ENCODE results near the gene SIPA1L3.

The SIPA1L3 gene

GRCh38 chr19:38149661-38150061 is 242.7 kb downstream of the SIPA1L3 start:
- H2AFZ ChIP-seq (ENCODE audit: low read depth, low read length, severe bottlenecking) = no peak overlapping the region
- no peaks in the 10 kb centered on the region for H3K27me3 ChIP-seq (ENCODE audit: low read length)
- H3K9me3 ChIP-seq (ENCODE audit: insufficient read depth, low read length) = no peaks in the 10 kb centered on the region
- no peaks in the 10 kb centered on the region for H3K9me2 ChIP-seq (replicated peaks; ENCODE audit: insufficient read depth, low read length)
- no peak overlapping the region for H3K9ac ChIP-seq (ENCODE audit: low read length)
- no peak for TF ChIP-seq CTCF (IDR thresholded peaks at IDR 0.05; ENCODE audit: insufficient read depth, low read length, poor library complexity, severe bottlenecking)
- no peak for TF ChIP-seq EZH2phosphoT487 (conservative IDR thresholded peaks at IDR 0.05; ENCODE audit: low read length)
- H3F3A ChIP-seq (ENCODE audit: insufficient read depth) = no peaks in the 10 kb centered on the region
- no peaks in the 10 kb centered on the region for H3K79me2 ChIP-seq (ENCODE audit: insufficient read depth, low read length)
- 0 out of 2 replicates have a peak, but pooled peaks cover 8% of the 10 kb centered on the region for H3K36me3 ChIP-seq (ENCODE audit: low read length)
- H3K27ac ChIP-seq (ENCODE audit: low read depth, low read length) = no peak overlapping the region
- no peak overlapping the region for H3K4me2 ChIP-seq (ENCODE audit: low read depth, low read length, poor library complexity, severe bottlenecking)
- no peak overlapping the region for H3K4me3 ChIP-seq (ENCODE audit: insufficient read depth, low read length, poor library complexity, severe bottlenecking)
- H4K20me1 ChIP-seq (ENCODE audit: low read depth, low read length) = no peaks in the 10 kb centered on the region

DNA sequence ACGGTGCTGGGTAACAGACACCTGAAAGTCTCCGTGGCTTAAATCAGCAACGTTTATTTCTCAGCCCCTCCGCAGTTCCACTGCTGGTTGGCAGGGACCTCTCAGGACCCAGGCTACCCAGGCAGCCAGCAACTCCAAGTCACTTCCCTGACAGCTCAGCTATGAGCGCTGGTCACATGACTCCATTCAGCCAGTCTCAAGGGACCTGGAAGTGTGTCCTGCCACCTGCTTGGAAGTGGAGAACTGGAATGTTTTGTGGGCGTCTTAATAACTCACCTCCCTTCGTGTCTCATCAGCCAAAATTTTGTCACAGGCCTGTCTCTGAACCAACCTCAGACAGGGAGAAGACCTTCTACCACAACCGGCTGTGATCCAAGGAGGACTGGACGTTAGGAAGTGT is 244.2 kb downstream of the SIPA1L3 start:
- Histone ChIP-seq H3K79me2 (ENCODE audit: insufficient read depth, low read length) (no peaks in the 10 kb centered on the region), H3K27me3 (ENCODE audit: low read length) (no peaks in the 10 kb centered on the region), H3K9me3 (ENCODE audit: insufficient read depth, low read length) (no peaks in the 10 kb centered on the region), H2AFZ (ENCODE audit: low read depth, low read length, severe bottlenecking) (no peak overlapping the region), H3K4me3 (ENCODE audit: insufficient read depth, low read length, poor library complexity, severe bottlenecking) (no peak overlapping the region), H3K9me2 (replicated peaks; ENCODE audit: insufficient read depth, low read length) (no peaks in the 10 kb centered on the region), H4K20me1 (ENCODE audit: low read depth, low read length) (no peaks in the 10 kb centered on the region), H3K4me2 (ENCODE audit: low read depth, low read length, poor library complexity, severe bottlenecking) (no peak overlapping the region), H3K27ac (ENCODE audit: low read depth, low read length) (no peak overlapping the region), H3F3A (ENCODE audit: insufficient read depth) (no peaks in the 10 kb centered on the region), H3K36me3 (ENCODE audit: low read length) (0 out of 2 replicates have a peak, but pooled peaks cover 11% of the 10 kb centered on the region), H3K9ac (ENCODE audit: low read length) (no peak overlapping the region)
- no peak for TF ChIP-seq CTCF (IDR thresholded peaks at IDR 0.05; ENCODE audit: insufficient read depth, low read length, poor library complexity, severe bottlenecking)
- TF ChIP-seq EZH2phosphoT487 (conservative IDR thresholded peaks at IDR 0.05; ENCODE audit: low read length) = no peak

DNA sequence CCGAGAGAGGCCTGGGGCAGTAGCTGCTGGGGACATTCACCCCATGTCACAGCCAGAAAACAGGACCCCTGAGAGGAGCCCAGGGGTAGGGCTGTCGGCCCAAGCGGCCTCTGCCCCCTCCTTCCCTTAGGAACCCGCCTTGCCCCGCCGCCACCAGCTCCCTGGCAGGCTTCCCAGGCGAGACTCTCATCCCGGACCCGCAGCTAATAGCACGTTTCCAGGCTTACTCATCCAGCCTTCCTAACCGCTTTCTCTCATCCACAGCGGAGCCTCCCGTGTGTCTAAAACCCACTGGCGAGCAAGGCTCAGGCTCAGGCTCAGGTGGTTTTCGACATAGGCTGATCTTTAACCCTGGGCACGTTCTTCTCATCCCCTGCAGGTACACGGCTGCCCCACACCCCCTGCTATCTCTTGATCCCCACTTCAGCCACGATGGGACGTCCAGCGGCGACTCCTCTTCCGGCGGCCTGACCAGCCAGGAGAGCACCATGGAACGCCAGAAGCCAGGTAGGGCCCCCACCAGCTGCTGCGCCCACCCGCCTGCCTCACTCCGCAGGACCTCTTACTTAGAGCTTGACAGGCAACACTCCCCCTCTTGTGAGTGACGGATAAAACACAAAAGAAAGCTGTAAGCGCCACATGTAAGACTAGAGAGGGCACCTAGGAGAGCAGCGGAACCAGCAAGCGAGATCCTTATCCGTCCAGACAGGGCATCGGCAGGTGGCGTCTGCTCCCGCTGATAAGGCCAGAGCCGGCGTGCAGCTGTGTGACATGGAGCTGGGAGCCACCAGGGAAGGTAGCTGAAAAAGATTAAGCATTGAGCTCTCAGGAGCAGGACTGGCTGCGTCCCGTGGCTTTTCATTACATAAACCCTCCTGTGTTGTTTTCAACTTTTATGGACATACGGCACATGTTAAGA is 245.7 kb downstream of the SIPA1L3 start:
- H3F3A ChIP-seq (ENCODE audit: insufficient read depth) = no peaks in the 10 kb centered on the region
- no peak overlapping the region for H3K4me3 ChIP-seq (ENCODE audit: insufficient read depth, low read length, poor library complexity, severe bottlenecking)
- 0 out of 2 replicates have a peak, but pooled peaks cover 4% of the 10 kb centered on the region for H3K36me3 ChIP-seq (ENCODE audit: low read length)
- TF ChIP-seq EZH2phosphoT487 (conservative IDR thresholded peaks at IDR 0.05; ENCODE audit: low read length) = no peak
- no peak for TF ChIP-seq CTCF (IDR thresholded peaks at IDR 0.05; ENCODE audit: insufficient read depth, low read length, poor library complexity, severe bottlenecking)
- no peaks in the 10 kb centered on the region for H3K9me2 ChIP-seq (replicated peaks; ENCODE audit: insufficient read depth, low read length)
- H3K9ac ChIP-seq (ENCODE audit: low read length) = no peak overlapping the region
- H2AFZ ChIP-seq (ENCODE audit: low read depth, low read length, severe bottlenecking) = no peak overlapping the region
- no peaks in the 10 kb centered on the region for H3K27me3 ChIP-seq (ENCODE audit: low read length)
- no peak overlapping the region for H3K27ac ChIP-seq (ENCODE audit: low read depth, low read length)
- no peaks in the 10 kb centered on the region for H3K9me3 ChIP-seq (ENCODE audit: insufficient read depth, low read length)
- H3K79me2 ChIP-seq (ENCODE audit: insufficient read depth, low read length) = no peaks in the 10 kb centered on the region
- no peaks in the 10 kb centered on the region for H4K20me1 ChIP-seq (ENCODE audit: low read depth, low read length)
- no peak overlapping the region for H3K4me2 ChIP-seq (ENCODE audit: low read depth, low read length, poor library complexity, severe bottlenecking)

Measured in SU-DHL-6 (cell line).